WERI-Rb-1 (cell line): ENCODE data around the gene RNF152.

ENCODE experiments used
- DNase-seq: peaks from one replicate; pipeline ENCODE4 v3.0.0-alpha.2; 2020
- H3K27ac ChIP-seq: fragments of 250-450 bp; sonication (Bioruptor Pico); 2 replicates; pipeline ENCODE4 v1.5.1; 2020; ENCODE audit warnings: mild to moderate bottlenecking, moderate library complexity
- H3K27me3 ChIP-seq: fragments of 250-450 bp; sonication (Bioruptor Pico); 2 replicates; pipeline ENCODE4 v1.5.1; 2021; ENCODE audit warnings: mild to moderate bottlenecking, low read depth, moderate library complexity; ENCODE audit not compliant: insufficient read depth, severe bottlenecking
- H3K36me3 ChIP-seq: fragments of 250-450 bp; sonication (Bioruptor Pico); 2 replicates; pipeline ENCODE4 v1.5.1; 2020; ENCODE audit warnings: mild to moderate bottlenecking, moderate library complexity
- H3K4me3 ChIP-seq: 2 replicates; pipeline ENCODE4 v1.5.1; 2011; ENCODE audit warnings: low read depth, mild to moderate bottlenecking, control low read depth, low read length
- H3K9me3 ChIP-seq: fragments of 250-450 bp; sonication (Bioruptor Pico); 2 replicates; pipeline ENCODE4 v1.5.1; 2021; ENCODE audit warnings: mild to moderate bottlenecking, moderate library complexity; ENCODE audit not compliant: severe bottlenecking
- CTCF ChIP-seq: IDR thresholded peaks from 2 replicates; pipeline ENCODE4 v1.5.1; 2011; ENCODE audit warnings: low read depth, mild to moderate bottlenecking, control low read depth, inconsistent platforms, low read length

RNF152 gene, protein sequence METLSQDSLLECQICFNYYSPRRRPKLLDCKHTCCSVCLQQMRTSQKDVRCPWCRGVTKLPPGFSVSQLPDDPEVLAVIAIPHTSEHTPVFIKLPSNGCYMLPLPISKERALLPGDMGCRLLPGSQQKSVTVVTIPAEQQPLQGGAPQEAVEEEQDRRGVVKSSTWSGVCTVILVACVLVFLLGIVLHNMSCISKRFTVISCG

GRCh38 chr18:61892683-61893308 is at the start of gene RNF152:
RNF152 (minus strand) TSS chr18:61893007; CDS start chr18:61816463, 76,544 bp downstream.
- DNase-seq, result peak; percentile 67
- peak; percentile 26; the same call in 1 of the 2 replicates for TF ChIP-seq CTCF
- Histone ChIP-seq H3K9me3 (no peaks in the 10 kb centered on the region), H3K36me3 (peaks cover 18% of the 10 kb centered on the region), H3K27me3 (no peaks in the 10 kb centered on the region), H3K27ac (peak within 1 kb of the TSS; percentile 59), H3K4me3 (peak within 1 kb of the TSS; percentile 91)

- H3K27me3 ChIP-seq, result no peaks in the 10 kb centered on the region
- no peak overlapping the region for H3K4me3 ChIP-seq
- TF ChIP-seq CTCF, result no peak
These were observed 49.2 kb upstream of the RNF152 start for GRCh38 chr18:61941948-61942471.

DNA sequence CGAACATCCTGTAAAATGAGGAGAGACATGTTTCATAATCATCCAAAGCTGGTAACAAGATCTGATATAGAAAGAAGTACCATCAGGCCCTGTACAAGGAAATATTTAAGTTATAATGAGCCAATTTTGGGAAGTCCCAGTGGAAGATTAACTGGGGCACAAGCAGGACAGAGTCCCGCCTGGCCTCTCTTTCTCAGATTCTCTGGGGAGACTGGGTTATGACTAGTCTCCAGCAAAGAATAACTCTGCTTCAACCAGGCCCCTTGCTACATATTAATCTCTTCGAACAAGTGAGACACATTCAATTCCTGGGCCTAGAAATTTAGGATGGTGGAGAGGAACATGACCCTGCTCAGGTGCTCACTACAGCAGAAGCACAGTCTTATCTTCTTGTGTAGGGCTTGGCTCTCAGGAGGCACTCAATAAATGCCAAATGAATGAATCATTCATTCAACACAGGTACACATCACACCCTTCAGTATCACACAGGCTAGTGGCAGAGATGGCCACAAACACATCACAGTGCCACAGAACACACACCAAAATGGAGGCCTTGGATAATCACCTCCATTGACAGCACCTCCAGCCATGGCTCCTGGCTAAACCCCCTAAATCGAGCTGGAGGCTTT is 46.4 kb upstream of the RNF152 start:
- TF ChIP-seq CTCF, result no peak
- no peaks in the 10 kb centered on the region for H3K36me3 ChIP-seq
- H3K4me3 ChIP-seq, result no peak overlapping the region
- H3K27me3 ChIP-seq, result no peaks in the 10 kb centered on the region
- H3K27ac ChIP-seq, result no peak overlapping the region
- no peaks in the 10 kb centered on the region for H3K9me3 ChIP-seq
- no peak for DNase-seq

More at GRCh38 chr18:61941948-61942471, 49.2 kb upstream of the RNF152 start:
- no peak for DNase-seq
- no peak overlapping the region for H3K27ac ChIP-seq
- no peaks in the 10 kb centered on the region for H3K36me3 ChIP-seq
- H3K9me3 ChIP-seq, result no peaks in the 10 kb centered on the region

DNA sequence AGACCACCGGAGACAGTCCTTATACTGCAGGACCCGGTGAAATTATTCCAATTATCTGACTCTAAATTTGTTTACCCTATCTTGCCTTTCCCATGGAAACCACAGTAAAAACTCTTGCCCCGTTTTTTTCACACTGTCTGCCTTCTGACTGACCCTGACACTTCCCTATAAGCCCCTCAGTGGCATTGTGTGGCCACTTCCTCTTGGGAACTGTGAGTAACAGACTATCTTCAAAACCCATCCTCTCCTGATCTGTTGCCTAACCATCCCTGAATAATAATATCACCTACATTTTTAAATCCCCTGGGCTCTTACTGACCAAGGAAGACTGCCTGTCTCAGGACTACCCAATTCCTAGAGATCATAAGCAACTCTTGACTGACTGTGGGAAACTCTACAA is 42.6 kb upstream of the RNF152 start:
- H3K36me3 ChIP-seq, result no peaks in the 10 kb centered on the region
- no peak for TF ChIP-seq CTCF
- DNase-seq, result no peak
- H3K9me3 ChIP-seq, result peaks cover 3% of the 10 kb centered on the region
- no peaks in the 10 kb centered on the region for H3K27me3 ChIP-seq
- H3K4me3 ChIP-seq, result no peak overlapping the region
- H3K27ac ChIP-seq, result no peak overlapping the region

DNA sequence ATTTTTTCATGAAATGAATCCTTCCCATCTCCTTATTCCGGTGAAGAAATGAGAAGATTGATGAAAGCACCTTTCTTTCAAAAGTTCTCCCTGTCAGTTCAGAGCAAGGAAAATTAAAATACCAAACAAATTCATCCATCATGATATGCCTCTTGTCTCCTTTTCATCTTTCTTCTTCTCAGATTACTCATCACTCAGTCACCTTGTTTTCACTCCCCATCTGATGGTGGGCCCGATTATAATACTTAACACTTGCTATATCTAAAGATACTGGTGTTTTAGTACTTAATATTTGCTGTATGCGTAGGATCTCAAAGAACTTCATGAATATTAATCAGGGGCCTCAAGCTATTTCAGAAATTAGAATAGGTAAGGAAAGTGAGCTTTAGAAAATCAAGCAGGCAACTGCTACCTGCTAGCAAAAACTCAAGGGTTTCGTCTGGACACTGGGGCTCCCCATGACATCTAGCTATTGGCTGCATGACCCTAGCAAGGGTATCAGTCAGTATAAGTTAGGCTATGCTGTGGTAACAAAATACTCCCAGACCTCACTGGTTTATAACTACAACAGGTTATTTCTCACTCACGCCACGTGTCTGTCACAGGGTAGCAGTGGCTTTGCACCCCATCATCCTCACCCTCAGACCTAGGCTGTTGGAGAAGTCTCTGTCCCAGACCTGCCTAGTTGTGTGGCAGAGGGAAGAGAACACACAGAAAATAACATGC is 39.0 kb upstream of the RNF152 start:
- H3K36me3 ChIP-seq, result no peaks in the 10 kb centered on the region
- H3K9me3 ChIP-seq, result peaks cover 14% of the 10 kb centered on the region
- no peak overlapping the region for H3K4me3 ChIP-seq
- H3K27me3 ChIP-seq, result no peaks in the 10 kb centered on the region
- no peak for DNase-seq
- no peak overlapping the region for H3K27ac ChIP-seq
- TF ChIP-seq CTCF, result no peak
